T-helper 17 cell (primary cell): ENCODE results near the gene RPL32. TPM values are rescaled to one million over a fixed set of nuclear protein-coding genes. Genes with fewer than 3 reads are reported as not detected.
"Not testable (repeated sequence)": the region's sequence is repeated elsewhere in the genome, so short reads cannot be mapped to it uniquely, and the experiment has no call there.

Source experiments
- ATAC-seq: fragments of 150-1000 bp; cut with Tn5 transposase; 2 replicates; pipeline ENCODE4 v1.10.0; 2021; ENCODE audit warnings: mild to moderate bottlenecking, moderate library complexity
- DNase-seq, 3 donors: peaks; one replicate each; pipeline versions ENCODE4 v3.0.0 to v3.0.0-alpha.2; 2020 to 2021
- H3K9me3 ChIP-seq: one replicate; pipeline ENCODE4 v1.7.0; 2013; ENCODE audit warnings: low read length, mild to moderate bottlenecking; ENCODE audit not compliant: control insufficient read depth, poor library complexity, severe bottlenecking
- H3K27ac Mint-ChIP-seq: one replicate; pipeline ENCODE4 v1.8.0; 2022; ENCODE audit warnings: mild to moderate bottlenecking, moderate library complexity, mixed read lengths
- H3K27me3 Mint-ChIP-seq: one replicate; pipeline ENCODE4 v1.8.0; 2022; ENCODE audit warnings: mixed read lengths
- H3K36me3 Mint-ChIP-seq: one replicate; pipeline ENCODE4 v1.8.0; 2022; ENCODE audit warnings: low read depth, mixed read lengths
- H3K4me1 Mint-ChIP-seq: one replicate; pipeline ENCODE4 v1.8.0; 2022; ENCODE audit warnings: mild to moderate bottlenecking, mixed read lengths
- H3K4me3 Mint-ChIP-seq: one replicate; pipeline ENCODE4 v1.8.0; 2022; ENCODE audit warnings: mild to moderate bottlenecking, moderate library complexity, mixed read lengths
- total RNA-seq, 4 donors: library from RNA in 2 of 4; stranded (reverse) in 2 of 4; gene quantifications; one replicate each; pipeline ENCODE4 v1.2.3 and lab custom pipeline; 2022 to 2026

Gene RPL32
- total RNA-seq, 2 donors from 2014 or later = 3,315 to 3,401 TPM

DNA sequence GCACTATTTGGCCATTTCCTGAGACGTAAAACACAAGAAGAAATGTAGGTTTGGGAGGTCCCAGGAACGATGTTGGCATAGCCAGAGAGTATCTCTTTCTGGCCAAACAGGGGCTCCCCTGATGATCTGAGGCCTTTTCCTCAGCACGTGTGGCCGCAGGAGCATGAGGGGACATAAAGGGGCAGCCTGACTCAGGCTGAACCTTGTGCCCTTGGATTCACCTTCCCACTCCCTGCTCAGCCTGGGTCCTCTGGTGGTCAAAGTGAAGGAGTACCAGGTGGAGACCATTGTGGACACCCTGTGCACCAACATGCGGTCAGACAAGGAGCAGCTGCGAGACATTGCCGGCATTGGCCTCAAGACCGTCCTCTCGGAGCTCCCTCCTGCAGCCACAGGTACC, 34.3 kb downstream of the RPL32 start:
- DNase-seq (no peak), ATAC-seq (no peak)
- Mint-ChIP-seq H3K27ac (no peak overlapping the region), H3K36me3 (no peaks in the 10 kb centered on the region), H3K4me3 (no peak overlapping the region), H3K4me1 (peaks cover 8% of the 10 kb centered on the region), H3K27me3 (peaks cover 16% of the 10 kb centered on the region)
- no peaks in the 10 kb centered on the region for H3K9me3 ChIP-seq

DNA sequence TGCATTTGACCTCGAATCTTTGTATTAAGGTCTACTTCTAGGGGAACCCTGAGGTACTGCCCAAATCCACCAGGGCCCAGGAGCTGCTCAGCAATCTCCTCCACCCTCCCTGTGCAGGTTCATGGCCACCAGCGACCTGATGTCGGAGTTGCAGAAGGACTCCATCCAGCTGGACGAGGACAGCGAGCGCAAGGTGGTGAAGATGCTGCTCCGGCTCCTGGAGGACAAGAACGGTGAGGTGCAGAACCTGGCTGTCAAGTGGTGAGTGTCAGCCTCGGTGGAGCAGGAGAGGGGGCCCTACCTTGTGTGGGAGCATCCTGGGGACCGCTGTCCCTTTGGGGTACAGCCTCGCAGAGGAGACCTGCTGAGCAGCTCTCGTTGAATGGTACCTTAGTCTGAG, 38.0 kb downstream of the RPL32 start:
- Mint-ChIP-seq H3K27me3 (peaks cover 9% of the 10 kb centered on the region), H3K4me3 (no peak overlapping the region), H3K4me1 (peaks cover 3% of the 10 kb centered on the region), H3K36me3 (no peaks in the 10 kb centered on the region), H3K27ac (no peak overlapping the region)
- DNase-seq = peak in 1 of 3 donors; percentile 1
- H3K9me3 ChIP-seq = no peaks in the 10 kb centered on the region
- ATAC-seq = no peak

GRCh38 chr3:12799525-12800440, 41.6 kb downstream of the RPL32 start:
- no peak for ATAC-seq
- peaks cover 12% of the 10 kb centered on the region for H3K4me1 Mint-ChIP-seq
- peaks cover 5% of the 10 kb centered on the region for H3K27me3 Mint-ChIP-seq
- no peak overlapping the region for H3K27ac Mint-ChIP-seq
- no peaks in the 10 kb centered on the region for H3K9me3 ChIP-seq
- H3K36me3 Mint-ChIP-seq = no peaks in the 10 kb centered on the region
- no peak for DNase-seq
- no peak overlapping the region for H3K4me3 Mint-ChIP-seq

DNA sequence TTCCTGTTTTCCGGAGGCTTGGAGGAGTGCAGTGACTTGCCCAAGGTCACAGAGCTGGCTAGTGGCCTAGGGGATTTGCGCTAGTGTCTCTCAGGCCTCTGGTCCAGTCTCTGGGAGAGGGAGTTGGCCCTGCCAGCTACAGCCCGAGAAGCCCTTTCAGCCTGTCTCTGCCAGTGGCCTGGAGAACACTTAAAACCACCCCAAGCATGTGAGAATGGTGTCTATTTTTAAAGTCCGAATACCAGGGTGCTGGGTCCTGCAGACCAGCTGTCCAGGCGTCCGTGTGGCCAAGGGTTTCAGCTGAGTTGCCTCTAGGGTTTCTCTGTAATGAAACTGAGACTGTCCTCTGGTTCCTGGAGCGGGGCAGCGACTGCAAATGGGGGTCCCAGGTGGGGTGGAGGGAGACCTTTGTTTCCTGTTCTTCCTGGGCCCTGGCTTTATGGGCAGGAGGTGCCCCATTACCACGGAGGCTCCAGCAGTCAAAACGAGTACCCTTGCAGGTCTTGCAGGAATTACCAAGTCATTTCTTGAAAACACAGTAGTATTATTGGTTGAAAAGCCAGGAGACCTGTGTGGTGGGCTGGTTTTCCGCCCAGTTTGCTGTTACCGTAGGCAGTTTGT, 42.7 kb downstream of the RPL32 start:
- H3K9me3 ChIP-seq = no peaks in the 10 kb centered on the region
- Mint-ChIP-seq H3K27ac (no peak overlapping the region), H3K27me3 (peaks cover 5% of the 10 kb centered on the region)

GRCh38 chr3:12797892-12798558, 43.3 kb downstream of the RPL32 start:
- no peaks in the 10 kb centered on the region for H3K9me3 ChIP-seq
- Mint-ChIP-seq H3K36me3 (no peaks in the 10 kb centered on the region), H3K4me1 (peaks cover 12% of the 10 kb centered on the region), H3K4me3 (peak overlapping the region; percentile 89), H3K27me3 (no peaks in the 10 kb centered on the region), H3K27ac (peak overlapping the region; percentile 71)
- DNase-seq (no peak), ATAC-seq (no peak)

More for the DNA sequence above, 42.7 kb downstream of the RPL32 start:
- ATAC-seq = no peak
- no peak for DNase-seq
- Mint-ChIP-seq H3K4me1 (peaks cover 12% of the 10 kb centered on the region), H3K4me3 (peak overlapping the region; percentile 77), H3K36me3 (no peaks in the 10 kb centered on the region)

GRCh38 chr3:12797124-12797891, 44.1 kb downstream of the RPL32 start:
- H3K36me3 Mint-ChIP-seq = no peaks in the 10 kb centered on the region
- H3K4me1 Mint-ChIP-seq = peaks cover 12% of the 10 kb centered on the region
- peaks cover 3% of the 10 kb centered on the region for H3K27me3 Mint-ChIP-seq
- H3K9me3 ChIP-seq = no peaks in the 10 kb centered on the region
- H3K4me3 Mint-ChIP-seq = peak overlapping the region; percentile 89
- DNase-seq (no peak), ATAC-seq (no peak)
- H3K27ac Mint-ChIP-seq = peak overlapping the region; percentile 71

DNA sequence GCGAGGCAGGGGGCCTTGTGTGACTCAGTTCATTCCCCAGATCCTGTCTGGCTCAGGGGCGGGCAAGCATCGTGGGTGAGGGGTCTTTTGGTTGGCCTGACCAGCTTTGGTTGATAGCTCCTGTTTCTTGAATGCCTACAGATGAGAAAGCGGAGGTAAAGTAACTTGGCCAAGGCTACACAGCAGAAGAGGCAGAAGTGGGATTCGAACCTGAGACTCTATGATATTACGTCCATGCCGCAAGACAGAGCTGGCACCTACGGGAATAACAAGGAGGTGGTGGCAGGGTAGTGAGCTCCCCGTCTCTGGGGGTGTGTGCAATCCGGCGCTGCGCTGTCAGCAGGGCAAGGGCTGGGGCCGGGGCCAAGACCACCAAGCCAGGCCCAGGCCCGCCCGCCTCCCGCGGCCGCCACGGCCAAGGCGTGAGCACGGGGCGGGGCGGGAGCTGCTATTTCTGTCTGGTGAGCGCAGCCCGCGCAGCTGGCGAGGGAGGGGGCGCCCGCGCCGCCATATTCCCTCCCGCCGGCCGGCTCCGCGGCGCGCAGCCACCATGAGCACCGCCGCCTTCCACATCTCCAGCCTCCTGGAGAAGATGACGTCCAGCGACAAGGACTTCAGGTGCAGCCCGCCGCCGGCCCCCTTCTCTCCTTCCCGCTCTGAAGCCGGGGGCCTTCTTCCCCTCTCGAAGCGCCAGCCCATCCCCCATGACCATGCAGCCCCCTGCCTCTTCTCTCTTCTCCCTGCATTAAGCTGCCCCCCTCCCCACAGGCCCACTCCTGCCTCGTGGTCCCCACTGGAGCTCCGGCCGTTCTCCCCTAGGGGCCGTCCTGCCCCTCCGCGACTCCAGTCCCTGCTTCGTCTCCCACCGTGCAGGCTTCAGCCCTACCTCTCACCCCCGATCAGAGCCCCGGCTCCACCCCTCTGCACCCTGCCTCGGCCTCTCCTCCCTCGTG, 44.9 kb downstream of the RPL32 start, which contains the start of gene CAND2:
TSS of gene CAND2 (plus strand) at position 510 of the 953 bp plus-strand sequence. CDS start at position 551, 41 bp downstream.
- Mint-ChIP-seq H3K36me3 (peaks cover under 1% of the 10 kb centered on the region), H3K27ac (peak within 1 kb of the TSS; percentile 71), H3K4me1 (peaks cover 12% of the 10 kb centered on the region), H3K4me3 (peak within 1 kb of the TSS; percentile 89), H3K27me3 (peaks cover 4% of the 10 kb centered on the region)
- peak in 2 of 3 donors; percentile 19 to 20 for DNase-seq
- ATAC-seq = peak; percentile 85
- no peaks in the 10 kb centered on the region for H3K9me3 ChIP-seq

DNA sequence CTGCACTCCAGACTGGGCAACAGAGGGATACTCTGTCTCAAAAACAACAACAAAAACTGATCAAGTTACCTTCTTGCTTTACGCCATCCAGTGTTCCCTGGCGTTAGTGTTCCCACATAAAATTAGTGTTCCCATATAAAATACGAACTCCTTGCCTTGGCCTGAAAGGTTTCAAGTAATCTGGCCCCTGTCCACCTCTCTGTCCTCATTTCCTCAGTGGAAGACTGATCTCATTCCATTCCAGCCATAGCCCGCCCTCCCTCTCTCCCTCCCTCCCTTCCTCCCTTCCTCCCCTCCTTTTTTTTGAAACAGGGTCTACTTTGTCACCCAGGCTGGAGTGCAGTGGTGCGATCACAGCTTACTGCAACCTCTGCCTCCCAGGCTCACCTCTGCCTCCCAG, 47.7 kb downstream of the RPL32 start:
- peaks cover 9% of the 10 kb centered on the region for H3K4me1 Mint-ChIP-seq
- H3K27me3 Mint-ChIP-seq = peaks cover 4% of the 10 kb centered on the region
- no peak for ATAC-seq
- no peak overlapping the region for H3K4me3 Mint-ChIP-seq
- H3K36me3 Mint-ChIP-seq = peaks cover 3% of the 10 kb centered on the region
- H3K9me3 ChIP-seq = no peaks in the 10 kb centered on the region
- H3K27ac Mint-ChIP-seq = no peak overlapping the region
- DNase-seq = no peak

- ATAC-seq (no peak), DNase-seq (no peak)
- peaks cover 15% of the 10 kb centered on the region for H3K27me3 Mint-ChIP-seq
- peaks cover 3% of the 10 kb centered on the region for H3K4me1 Mint-ChIP-seq
- no peak overlapping the region for H3K27ac Mint-ChIP-seq
- H3K36me3 Mint-ChIP-seq = peaks cover 3% of the 10 kb centered on the region
- no peak overlapping the region for H3K4me3 Mint-ChIP-seq
- H3K9me3 ChIP-seq = no peaks in the 10 kb centered on the region
Measured at GRCh38 chr3:12791430-12791829, 49.9 kb downstream of the RPL32 start.

GRCh38 chr3:12787967-12788690, 53.2 kb downstream of the RPL32 start:
- H3K9me3 ChIP-seq, ATAC-seq, DNase-seq, H3K4me1 Mint-ChIP-seq, H3K27ac Mint-ChIP-seq, H3K4me3 Mint-ChIP-seq, H3K36me3 Mint-ChIP-seq: not testable (repeated sequence)
- H3K27me3 Mint-ChIP-seq = peaks cover 38% of the 10 kb centered on the region

DNA sequence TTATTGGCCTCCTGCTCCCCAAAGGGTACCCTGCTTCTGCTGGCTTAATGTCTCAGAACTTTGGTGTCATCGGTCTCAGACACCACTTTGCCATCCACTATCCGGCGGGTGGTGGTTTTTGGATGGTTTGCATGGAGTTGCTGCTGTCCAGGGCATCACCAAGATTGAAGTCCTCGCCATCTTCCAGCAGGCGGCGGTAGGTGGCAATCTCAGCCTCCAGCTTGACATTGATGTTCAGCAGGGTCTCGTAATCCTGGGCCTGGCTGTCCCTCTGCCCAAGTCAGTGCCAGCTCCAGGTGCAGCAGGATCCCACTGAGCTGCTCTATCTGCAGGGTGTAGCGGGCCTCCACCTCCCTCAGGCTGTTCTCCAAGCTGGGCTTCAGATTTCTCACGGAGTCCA, 54.0 kb downstream of the RPL32 start:
- ATAC-seq = not testable (repeated sequence)

More for the DNA sequence above, 54.0 kb downstream of the RPL32 start:
- H3K4me3 Mint-ChIP-seq, H3K36me3 Mint-ChIP-seq, H3K27ac Mint-ChIP-seq, H3K9me3 ChIP-seq, H3K4me1 Mint-ChIP-seq: not testable (repeated sequence)
- peaks cover 43% of the 10 kb centered on the region for H3K27me3 Mint-ChIP-seq
- peak in 1 of 3 donors; percentile 20 for DNase-seq
